RWPE1 (cell line): Measurements from ENCODE around the gene SPIB.

Source experiments
- CTCF ChIA-PET: fragments of 350-600 bp; sonication (Branson Sonifier 250); formaldehyde crosslinking; extraction: SDS; loops from one replicate; lab custom pipeline; 2021; lab: Yijun Ruan, JAX
- POLR2A ChIA-PET: fragments of 400-600 bp; formaldehyde crosslinking; extraction: SDS; loops from one replicate; lab custom pipeline; 2020; ENCODE audit warnings: antibody characterized with exemption; ENCODE audit not compliant: low non-redundant PET; lab: Yijun Ruan, JAX
- DNase-seq: peaks from one replicate; pipeline ENCODE4 v3.0.0; 2012; ENCODE audit warnings: low spot score
- H3K27ac ChIP-seq: fragments of 450-650 bp; 2 replicates; pipeline ENCODE4 v1.5.1; 2017
- TF ChIP-seq, protein P1 (sequence below): fragments of 450-650 bp; conservative IDR thresholded peaks from 2 replicates; pipeline ENCODE4 v1.5.1; 2017; ENCODE audit warnings: low read depth, mild to moderate bottlenecking

Gene SPIB

DNA sequence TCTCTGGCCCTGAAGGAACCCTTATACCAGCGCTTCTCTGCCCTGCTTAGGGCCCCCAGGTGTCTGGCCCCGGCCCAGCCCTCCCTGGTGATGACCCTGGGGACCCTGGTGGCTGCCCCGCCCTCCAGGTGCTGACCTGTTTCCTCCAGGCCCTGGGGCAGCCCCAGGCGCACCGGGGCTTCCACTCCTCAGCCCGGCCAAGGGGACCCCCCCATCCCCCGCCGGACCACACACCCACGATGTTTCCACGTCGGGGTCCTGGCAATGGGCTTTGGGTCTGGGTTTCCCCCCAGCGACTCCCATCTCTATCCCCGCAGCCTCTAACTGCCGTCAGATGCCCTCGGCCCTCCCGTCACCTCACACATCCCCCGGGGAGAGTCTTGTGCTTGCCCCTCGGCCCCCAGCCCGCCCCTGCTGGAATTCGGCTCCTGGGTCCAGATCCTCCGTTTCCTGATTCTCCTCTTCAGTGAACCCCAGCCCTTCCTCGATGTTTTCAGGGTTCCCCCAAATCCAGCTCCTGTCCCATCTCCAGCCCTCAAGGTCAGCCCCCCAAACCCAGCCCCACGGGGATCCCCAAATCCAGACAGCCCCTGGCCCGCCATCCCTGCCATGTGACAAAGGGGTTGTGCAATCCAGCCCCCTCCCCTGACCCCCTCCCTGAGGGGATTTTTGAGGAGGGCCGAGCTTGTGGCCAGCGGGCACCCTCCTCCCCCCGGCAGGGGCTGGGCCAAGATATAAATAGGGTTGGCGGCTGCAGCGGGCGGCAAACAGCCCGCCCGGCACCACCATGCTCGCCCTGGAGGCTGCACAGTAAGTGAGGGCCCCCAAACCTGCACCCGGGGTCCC, at the start of gene SPIB:
TSS of gene SPIB (plus strand) at position 763 of the 846 bp plus-strand sequence. CDS start at position 788, 25 bp downstream.
- no peak for DNase-seq
- no peak within 1 kb of the TSS for H3K27ac ChIP-seq
- TF ChIP-seq, protein P1, sequence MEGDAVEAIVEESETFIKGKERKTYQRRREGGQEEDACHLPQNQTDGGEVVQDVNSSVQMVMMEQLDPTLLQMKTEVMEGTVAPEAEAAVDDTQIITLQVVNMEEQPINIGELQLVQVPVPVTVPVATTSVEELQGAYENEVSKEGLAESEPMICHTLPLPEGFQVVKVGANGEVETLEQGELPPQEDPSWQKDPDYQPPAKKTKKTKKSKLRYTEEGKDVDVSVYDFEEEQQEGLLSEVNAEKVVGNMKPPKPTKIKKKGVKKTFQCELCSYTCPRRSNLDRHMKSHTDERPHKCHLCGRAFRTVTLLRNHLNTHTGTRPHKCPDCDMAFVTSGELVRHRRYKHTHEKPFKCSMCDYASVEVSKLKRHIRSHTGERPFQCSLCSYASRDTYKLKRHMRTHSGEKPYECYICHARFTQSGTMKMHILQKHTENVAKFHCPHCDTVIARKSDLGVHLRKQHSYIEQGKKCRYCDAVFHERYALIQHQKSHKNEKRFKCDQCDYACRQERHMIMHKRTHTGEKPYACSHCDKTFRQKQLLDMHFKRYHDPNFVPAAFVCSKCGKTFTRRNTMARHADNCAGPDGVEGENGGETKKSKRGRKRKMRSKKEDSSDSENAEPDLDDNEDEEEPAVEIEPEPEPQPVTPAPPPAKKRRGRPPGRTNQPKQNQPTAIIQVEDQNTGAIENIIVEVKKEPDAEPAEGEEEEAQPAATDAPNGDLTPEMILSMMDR = no peak
- ChIA-PET CTCF (no interaction called here), POLR2A (no interaction called here)

DNA sequence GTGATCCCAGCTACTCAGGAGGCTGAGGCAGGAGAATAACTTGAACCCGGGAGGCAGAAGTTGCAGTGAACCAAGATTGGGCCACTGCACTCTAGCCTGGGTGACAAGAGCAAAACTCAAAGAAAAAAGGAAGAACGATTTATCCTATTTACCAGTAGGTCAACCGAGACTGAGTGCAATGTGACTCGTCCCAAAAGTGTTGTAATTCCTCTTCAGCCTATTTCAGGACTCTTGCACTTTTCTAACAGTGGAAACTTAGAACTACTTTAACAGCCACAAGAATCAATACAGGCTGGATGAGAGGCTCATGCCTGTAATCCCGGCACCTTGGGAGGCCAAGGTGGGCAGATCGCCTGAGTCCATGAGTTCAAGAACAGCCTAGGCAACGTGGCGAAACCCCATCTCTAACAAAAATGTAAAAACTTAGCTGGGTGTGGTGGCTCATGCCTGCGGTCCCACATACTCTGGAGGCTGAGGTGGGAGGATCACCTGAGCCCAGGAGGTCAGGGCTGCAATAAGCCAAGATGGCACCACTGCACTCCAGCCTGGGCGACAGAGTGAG, 46.7 kb upstream of the SPIB start:
- no peak for DNase-seq
- TF ChIP-seq, protein P1 = no peak
- ChIA-PET CTCF (no interaction called here), POLR2A (no interaction called here)
- no peak overlapping the region for H3K27ac ChIP-seq

DNA sequence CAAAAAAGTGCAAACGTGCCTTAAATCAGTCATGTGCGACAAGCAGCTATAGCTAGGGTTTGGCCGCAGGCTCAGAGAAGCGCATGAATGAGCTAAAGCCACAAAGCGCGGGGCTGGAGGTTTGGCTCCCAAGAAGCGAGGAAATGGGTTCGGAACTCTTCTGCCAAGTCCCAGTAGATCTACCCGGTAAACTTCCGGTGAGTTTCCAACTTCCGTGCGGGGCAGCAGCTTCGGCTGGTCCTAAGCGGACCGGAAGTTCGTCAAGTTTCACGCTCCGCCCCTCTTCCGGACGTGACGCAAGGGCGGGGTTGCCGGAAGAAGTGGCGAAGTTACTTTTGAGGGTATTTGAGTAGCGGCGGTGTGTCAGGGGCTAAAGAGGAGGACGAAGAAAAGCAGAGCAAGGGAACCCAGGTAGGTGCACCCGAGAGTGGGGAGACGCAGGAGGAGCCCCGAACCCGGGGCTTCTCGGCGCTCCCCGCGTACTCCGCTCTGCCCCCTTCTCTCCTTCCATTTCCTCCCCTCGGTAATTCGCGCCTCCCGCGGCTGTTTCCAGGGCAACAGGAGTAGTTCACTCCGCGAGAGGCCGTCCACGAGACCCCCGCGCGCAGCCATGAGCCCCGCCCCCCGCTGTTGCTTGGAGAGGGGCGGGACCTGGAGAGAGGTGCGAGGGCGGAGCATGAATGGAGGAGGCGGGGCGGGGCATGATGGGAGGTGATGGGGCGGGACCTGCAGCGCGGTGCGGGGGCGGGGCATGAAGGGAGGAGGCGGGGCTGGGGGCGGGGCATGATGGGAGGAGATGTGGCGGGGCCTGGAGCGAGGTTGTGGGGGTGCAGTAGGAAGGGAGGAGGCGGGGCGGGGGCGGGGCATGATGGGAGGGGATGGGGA, 42.3 kb upstream of the SPIB start, which contains the start of gene NR1H2:
TSS of gene NR1H2 (plus strand) at position 292 of the 885 bp plus-strand sequence. CDS start 1,149 bp downstream, outside the sequence.
- POLR2A ChIA-PET = no interaction called here
- peak; percentile 90 for DNase-seq
- CTCF ChIA-PET = interaction anchor here (1.0 kb wide), 1 partner anchor 19 kb away, joined by 3 read pairs; no protein-coding TSS in a partner anchor
- peak within 1 kb of the TSS; percentile 96 for H3K27ac ChIP-seq
- TF ChIP-seq, protein P1 = no peak

DNA sequence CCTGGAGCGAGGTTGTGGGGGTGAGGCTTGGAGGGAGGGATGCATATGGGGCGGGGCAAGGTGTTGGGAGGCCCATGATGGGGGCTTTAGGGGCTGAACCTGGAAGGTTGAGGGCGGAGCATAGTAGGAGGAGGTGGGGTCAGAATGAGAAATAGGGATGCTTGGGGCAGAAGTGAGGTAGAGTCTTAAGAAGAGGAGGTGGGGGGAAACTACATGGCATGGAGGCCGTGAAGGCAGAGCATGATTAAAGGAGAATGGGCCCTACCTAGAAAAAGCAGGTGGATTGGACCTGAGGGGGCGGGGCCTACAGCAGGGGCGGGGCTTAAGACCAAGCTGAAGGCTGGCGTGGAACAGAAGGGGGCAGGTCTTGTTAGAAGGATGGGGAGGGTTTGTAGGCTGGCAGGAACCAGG, 41.7 kb upstream of the SPIB start:
- DNase-seq = peak; percentile 38
- ChIA-PET POLR2A (no interaction called here), CTCF (no interaction called here)
- peak overlapping the region; percentile 96 for H3K27ac ChIP-seq
- TF ChIP-seq, protein P1 = no peak

DNA sequence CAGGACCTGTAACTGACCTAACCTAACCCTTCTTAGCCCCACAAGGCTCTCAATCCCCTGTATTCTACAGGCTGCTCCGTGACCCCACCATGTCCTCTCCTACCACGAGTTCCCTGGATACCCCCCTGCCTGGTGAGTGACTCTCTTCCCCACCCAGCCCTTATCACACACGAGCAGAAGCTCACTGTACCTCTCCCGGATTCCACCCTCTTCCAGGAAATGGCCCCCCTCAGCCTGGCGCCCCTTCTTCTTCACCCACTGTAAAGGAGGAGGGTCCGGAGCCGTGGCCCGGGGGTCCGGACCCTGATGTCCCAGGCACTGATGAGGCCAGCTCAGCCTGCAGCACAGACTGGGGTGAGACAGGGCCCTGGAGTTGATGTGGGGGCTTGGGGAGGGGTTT, 41.2 kb upstream of the SPIB start:
- ChIA-PET POLR2A (no interaction called here), CTCF (no interaction called here)
- no peak for DNase-seq
- TF ChIP-seq, protein P1 = no peak
- peak overlapping the region; percentile 96 for H3K27ac ChIP-seq

DNA sequence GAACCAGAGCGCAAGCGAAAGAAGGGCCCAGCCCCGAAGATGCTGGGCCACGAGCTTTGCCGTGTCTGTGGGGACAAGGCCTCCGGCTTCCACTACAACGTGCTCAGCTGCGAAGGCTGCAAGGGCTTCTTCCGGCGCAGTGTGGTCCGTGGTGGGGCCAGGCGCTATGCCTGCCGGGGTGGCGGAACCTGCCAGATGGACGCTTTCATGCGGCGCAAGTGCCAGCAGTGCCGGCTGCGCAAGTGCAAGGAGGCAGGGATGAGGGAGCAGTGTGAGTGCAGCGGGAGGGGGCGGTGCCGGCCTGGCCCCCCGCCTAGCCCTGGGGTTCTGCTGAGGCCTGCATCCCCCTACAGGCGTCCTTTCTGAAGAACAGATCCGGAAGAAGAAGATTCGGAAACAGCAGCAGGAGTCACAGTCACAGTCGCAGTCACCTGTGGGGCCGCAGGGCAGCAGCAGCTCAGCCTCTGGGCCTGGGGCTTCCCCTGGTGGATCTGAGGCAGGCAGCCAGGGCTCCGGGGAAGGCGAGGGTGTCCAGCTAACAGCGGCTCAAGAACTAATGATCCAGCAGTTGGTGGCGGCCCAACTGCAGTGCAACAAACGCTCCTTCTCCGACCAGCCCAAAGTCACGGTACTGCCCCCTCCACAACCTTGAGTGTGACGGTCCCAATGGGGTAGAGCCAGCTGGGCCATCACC, 40.4 kb upstream of the SPIB start:
- DNase-seq = no peak
- TF ChIP-seq, protein P1 = no peak
- peak overlapping the region; percentile 3; the same call in 1 of the 2 replicates for H3K27ac ChIP-seq
- CTCF ChIA-PET = no interaction called here
- POLR2A ChIA-PET = no interaction called here
